Activated CD8-positive, alpha-beta memory T cell treated with anti-CD3 and anti-CD28 coated beads, Interleukin-2, amount 10 ng/mL, durations not matched to agents 7 days and 5 days (primary cell): ENCODE results near the gene SPATA24. TPM values are rescaled to one million over a fixed set of nuclear protein-coding genes. Genes with fewer than 3 reads are reported as not detected.
"Not testable (repeated sequence)": the region's sequence is repeated elsewhere in the genome, so short reads cannot be mapped to it uniquely, and the experiment has no call there.

Source experiments
- ATAC-seq: fragments of 150-1000 bp; cut with Tn5 transposase; one replicate; pipeline ENCODE4 v1.10.0; 2021; ENCODE audit warnings: moderate library complexity
- CTCF ChIA-PET: fragments of 350-600 bp; sonication (Branson Sonifier 250); formaldehyde crosslinking; loops from one replicate; lab custom pipeline; 2021; ENCODE audit warnings: antibody characterized with exemption; lab: Charles Lee
- DNase-seq: peaks from one replicate; pipeline ENCODE4 v3.0.0-alpha.2; 2020
- H3K27ac Mint-ChIP-seq: one replicate; pipeline ENCODE4 v1.8.0; 2021; ENCODE audit warnings: mild to moderate bottlenecking, mixed read lengths
- H3K27me3 Mint-ChIP-seq: one replicate; pipeline ENCODE4 v1.8.0; 2021; ENCODE audit warnings: mixed read lengths
- H3K36me3 Mint-ChIP-seq: one replicate; pipeline ENCODE4 v1.8.0; 2021; ENCODE audit warnings: mild to moderate bottlenecking, mixed read lengths
- H3K4me1 Mint-ChIP-seq: one replicate; pipeline ENCODE4 v1.8.0; 2021; ENCODE audit warnings: mixed read lengths
- H3K4me3 Mint-ChIP-seq: one replicate; pipeline ENCODE4 v1.8.0; 2021; ENCODE audit warnings: mild to moderate bottlenecking, moderate library complexity, mixed read lengths
- H3K9me3 Mint-ChIP-seq: one replicate; pipeline ENCODE4 v1.8.0; 2022; ENCODE audit warnings: low read depth, mixed read lengths
- total RNA-seq, 2 experiments: library from RNA; stranded (reverse); gene quantifications; one replicate each; pipeline ENCODE4 v1.2.3, GENCODE V29; 2021

Gene SPATA24
- total RNA-seq, 2 experiments from 2014 or later = 5.8 to 6.2 TPM

DNA sequence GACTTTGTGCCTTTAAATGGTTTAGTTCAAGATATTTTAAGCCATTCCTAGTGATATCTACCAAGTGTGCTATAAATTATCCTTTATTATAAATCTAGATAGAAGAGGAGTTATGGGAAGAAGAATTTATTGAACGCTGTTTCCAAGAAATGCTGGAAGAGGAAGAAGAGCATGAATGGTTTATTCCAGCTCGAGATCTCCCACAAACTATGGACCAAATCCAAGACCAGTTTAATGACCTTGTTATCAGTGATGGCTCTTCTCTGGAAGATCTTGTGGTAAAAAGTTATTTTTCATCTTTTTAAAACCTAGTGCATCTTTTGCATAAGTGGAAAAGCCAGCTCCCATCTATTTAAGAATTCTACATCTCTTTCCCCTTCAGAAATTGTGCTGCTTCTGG lies 39.4 kb downstream of the SPATA24 start:
- no peak overlapping the region for H3K4me3 Mint-ChIP-seq
- H3K27me3 Mint-ChIP-seq = no peaks in the 10 kb centered on the region
- ATAC-seq = no peak
- no peak overlapping the region for H3K27ac Mint-ChIP-seq
- H3K36me3 Mint-ChIP-seq = peaks cover 38% of the 10 kb centered on the region
- CTCF ChIA-PET = interaction anchor here (0.9 kb wide), 1 partner anchor 23 kb away, joined by 4 read pairs; no protein-coding TSS in a partner anchor
- no peaks in the 10 kb centered on the region for H3K9me3 Mint-ChIP-seq
- peaks cover 14% of the 10 kb centered on the region for H3K4me1 Mint-ChIP-seq
- no peak for DNase-seq

DNA sequence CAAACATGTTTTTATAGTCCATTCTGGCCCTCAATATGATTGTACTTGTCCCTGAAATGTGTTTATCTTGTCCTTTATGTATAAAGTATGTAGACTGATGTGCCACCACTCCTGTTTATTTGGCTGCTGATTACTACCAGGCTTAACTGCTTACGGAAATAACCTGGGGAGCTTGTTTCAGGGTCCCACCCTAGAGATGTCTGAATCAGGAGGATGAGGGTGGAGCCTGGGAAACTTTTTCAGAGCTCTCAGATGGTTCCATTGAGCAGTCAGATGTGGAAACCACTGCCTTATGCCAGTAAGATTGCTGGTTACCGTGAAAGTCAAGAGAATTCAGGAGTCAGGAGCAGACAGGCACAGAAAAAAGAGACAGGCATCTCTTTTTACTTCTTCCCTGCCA lies 40.0 kb downstream of the SPATA24 start:
- CTCF ChIA-PET = interaction anchor here (0.7 kb wide), 1 partner anchor 18 kb away, joined by 3 read pairs; no protein-coding TSS in a partner anchor
- H3K4me1 Mint-ChIP-seq = peaks cover 14% of the 10 kb centered on the region
- no peak overlapping the region for H3K27ac Mint-ChIP-seq
- ATAC-seq (no peak), DNase-seq (no peak)
- H3K27me3 Mint-ChIP-seq = no peaks in the 10 kb centered on the region
- no peaks in the 10 kb centered on the region for H3K9me3 Mint-ChIP-seq
- peaks cover 40% of the 10 kb centered on the region for H3K36me3 Mint-ChIP-seq
- no peak overlapping the region for H3K4me3 Mint-ChIP-seq

DNA sequence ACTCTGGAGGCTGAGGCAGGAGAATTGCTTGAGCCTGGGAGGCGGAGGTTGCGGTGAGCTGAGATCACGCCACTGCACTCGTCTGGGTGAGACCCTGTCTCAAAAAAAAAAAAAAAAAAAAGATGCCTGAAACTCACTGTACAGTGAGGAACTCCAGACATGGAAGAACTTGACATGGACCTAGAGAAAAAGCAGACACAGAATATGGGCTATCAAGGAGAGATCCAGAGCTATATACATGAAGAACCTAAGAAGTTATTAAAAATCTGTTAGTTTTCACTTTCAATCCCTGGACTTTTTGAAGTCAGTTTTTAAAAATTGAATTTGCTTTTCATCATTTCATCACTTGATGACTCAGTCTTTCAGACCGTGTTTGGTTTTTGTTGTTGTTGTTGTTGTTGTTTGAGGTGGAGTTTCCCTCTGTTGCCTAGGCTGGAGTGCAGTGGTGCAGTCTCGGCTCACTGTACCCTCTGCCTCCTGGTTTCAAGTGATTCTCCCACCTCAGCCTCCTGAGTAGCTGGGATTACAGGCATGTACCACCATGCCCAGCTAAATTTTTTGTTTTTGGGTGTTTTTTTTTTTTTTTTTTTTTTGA lies 42.0 kb downstream of the SPATA24 start:
- Mint-ChIP-seq H3K4me1 (peaks cover 22% of the 10 kb centered on the region), H3K27ac (peak overlapping the region; percentile 56), H3K36me3 (peaks cover 43% of the 10 kb centered on the region), H3K27me3 (no peaks in the 10 kb centered on the region), H3K9me3 (no peaks in the 10 kb centered on the region), H3K4me3 (no peak overlapping the region)
- CTCF ChIA-PET = interaction anchor here (1.0 kb wide), 1 partner anchor 159 kb away, joined by 3 read pairs; no protein-coding TSS in a partner anchor
- DNase-seq (no peak), ATAC-seq (peak; percentile 20)

DNA sequence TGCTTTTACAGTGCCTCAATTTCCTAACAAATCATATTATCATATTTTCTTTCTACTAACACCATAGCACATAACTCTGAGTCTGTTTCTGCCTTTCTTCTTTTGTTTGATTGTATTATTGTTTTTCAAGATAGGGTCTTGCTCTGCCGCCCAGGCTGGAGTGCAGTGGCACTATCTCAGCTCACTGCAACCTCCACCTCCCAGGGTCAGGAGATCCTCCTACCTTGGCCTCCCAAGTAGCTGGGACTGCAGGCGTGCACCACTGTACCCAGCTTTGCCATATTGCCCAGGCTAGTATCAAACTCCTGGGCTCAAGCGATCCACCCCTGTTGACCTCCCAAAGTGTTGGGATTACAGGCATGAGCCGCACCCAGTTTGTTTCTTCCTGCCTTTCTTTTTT lies 43.5 kb downstream of the SPATA24 start:
- CTCF ChIA-PET = no interaction called here
- Mint-ChIP-seq H3K4me3 (no peak overlapping the region), H3K27me3 (no peaks in the 10 kb centered on the region), H3K27ac (no peak overlapping the region), H3K4me1 (peaks cover 25% of the 10 kb centered on the region), H3K9me3 (no peaks in the 10 kb centered on the region), H3K36me3 (peaks cover 33% of the 10 kb centered on the region)
- no peak for DNase-seq
- no peak for ATAC-seq

DNA sequence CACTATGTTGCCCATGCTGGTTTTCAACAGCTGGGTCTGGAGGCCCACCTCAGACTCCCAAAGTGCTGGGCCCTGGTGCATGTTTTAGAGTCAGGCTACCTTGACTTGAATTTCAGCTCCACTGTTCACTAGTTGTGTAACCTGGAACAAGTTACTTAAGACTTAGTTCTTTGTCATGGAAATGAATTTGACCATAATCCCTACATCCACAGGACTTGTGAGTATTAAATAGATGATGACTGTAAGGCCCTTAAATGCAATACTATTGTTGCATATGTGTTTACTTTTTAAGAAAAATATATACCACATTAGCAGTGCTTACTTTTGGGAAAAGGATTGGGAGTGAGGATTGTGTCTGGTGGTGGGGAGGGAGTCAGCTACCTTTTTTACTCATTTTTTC lies 45.8 kb downstream of the SPATA24 start:
- DNase-seq (peak; percentile 15), ATAC-seq (no peak)
- peaks cover 29% of the 10 kb centered on the region for H3K36me3 Mint-ChIP-seq
- CTCF ChIA-PET = interaction anchor here (1.2 kb wide), 1 partner anchor 14 kb away, joined by 3 read pairs; no protein-coding TSS in a partner anchor
- H3K9me3 Mint-ChIP-seq = no peaks in the 10 kb centered on the region
- H3K27ac Mint-ChIP-seq = no peak overlapping the region
- H3K4me1 Mint-ChIP-seq = peaks cover 24% of the 10 kb centered on the region
- H3K27me3 Mint-ChIP-seq = no peaks in the 10 kb centered on the region
- H3K4me3 Mint-ChIP-seq = no peak overlapping the region

DNA sequence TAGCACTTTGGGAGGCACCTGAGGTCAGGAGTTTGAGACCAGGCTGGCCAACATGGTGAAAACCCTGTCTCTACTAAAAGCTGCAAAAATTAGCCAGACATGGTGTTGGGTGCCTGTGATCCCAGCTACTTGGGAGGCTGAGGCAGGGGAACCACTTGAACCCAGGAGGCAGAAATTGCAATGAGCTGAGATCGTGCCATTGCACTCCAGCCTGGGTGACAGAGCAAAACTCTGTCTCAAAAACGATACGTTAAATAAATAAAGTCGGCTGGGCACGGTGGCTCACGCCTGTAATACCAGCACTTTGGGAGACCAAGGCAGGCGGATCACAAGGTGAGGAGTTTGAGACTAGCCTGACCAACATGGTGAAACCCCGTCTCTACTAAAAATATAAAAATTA lies 48.0 kb downstream of the SPATA24 start:
- H3K27me3 Mint-ChIP-seq, H3K9me3 Mint-ChIP-seq, H3K27ac Mint-ChIP-seq, ATAC-seq, DNase-seq, H3K4me3 Mint-ChIP-seq, CTCF ChIA-PET: not testable (repeated sequence)
- Mint-ChIP-seq H3K4me1 (peaks cover 16% of the 10 kb centered on the region), H3K36me3 (peaks cover 30% of the 10 kb centered on the region)

DNA sequence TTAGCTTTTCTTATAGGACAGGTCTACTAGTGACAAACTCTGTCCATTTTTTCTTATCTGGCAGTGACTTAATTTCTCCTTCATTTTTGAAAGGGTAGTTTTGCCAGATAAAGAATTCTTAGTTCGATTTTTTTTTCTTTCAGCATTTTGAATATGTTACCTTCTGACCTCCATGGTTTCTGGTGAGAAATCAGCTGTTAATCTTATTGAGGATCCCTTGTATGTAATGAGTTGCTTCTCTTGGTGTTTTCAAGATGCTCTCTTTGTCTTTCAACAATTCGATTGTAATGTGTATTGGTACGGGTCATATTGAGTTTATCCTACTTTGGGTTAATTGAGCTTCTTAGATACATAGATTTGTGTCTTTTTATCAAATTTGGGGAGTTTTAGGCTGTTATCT lies 49.7 kb downstream of the SPATA24 start:
- CTCF ChIA-PET = interaction anchor here (0.9 to 1.8 kb wide), 2 partner anchors 13 to 528 kb away, joined by 3 to 9 read pairs; partner anchors contain the start of gene PAIP2
- Mint-ChIP-seq H3K9me3 (no peaks in the 10 kb centered on the region), H3K27ac (no peak overlapping the region), H3K4me1 (peaks cover 16% of the 10 kb centered on the region), H3K4me3 (no peak overlapping the region), H3K27me3 (no peaks in the 10 kb centered on the region), H3K36me3 (peaks cover 25% of the 10 kb centered on the region)
- ATAC-seq (no peak), DNase-seq (no peak)

DNA sequence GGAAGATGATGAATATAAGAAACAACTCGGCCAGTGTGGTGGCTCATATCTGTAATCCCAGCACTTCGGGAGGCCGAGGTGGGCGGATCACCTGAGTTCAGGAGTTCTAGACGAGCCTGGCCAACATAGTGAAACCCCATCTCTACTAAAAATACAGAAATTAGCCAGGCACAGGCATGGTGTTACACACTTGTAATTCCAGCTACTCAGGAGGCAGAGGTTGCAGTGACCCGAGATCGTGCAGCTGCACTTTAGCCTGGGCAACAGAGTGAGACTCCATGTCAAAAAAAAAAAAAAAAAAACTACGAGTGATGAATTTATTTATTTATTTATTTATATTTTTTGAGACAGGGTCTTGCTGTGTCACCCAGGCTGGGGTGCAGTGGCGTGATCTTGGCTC lies 56.0 kb downstream of the SPATA24 start:
- H3K27ac Mint-ChIP-seq, ATAC-seq, H3K9me3 Mint-ChIP-seq, H3K4me3 Mint-ChIP-seq, H3K27me3 Mint-ChIP-seq, DNase-seq: not testable (repeated sequence)
- CTCF ChIA-PET = interaction anchor here (0.7 kb wide), 1 partner anchor 107 kb away, joined by 3 read pairs; no protein-coding TSS in a partner anchor
- Mint-ChIP-seq H3K4me1 (peaks cover 27% of the 10 kb centered on the region), H3K36me3 (peaks cover 29% of the 10 kb centered on the region)

Other genes starting within 250 kb of the SPATA24 start
- gene SIL1, start 205.7 kb downstream of the SPATA24 start, total RNA-seq = 10 to 100 TPM; 23.9 to 24.5 TPM
- gene MATR3, start 110.3 kb downstream of the SPATA24 start, total RNA-seq = 100 to 1,000 TPM; 149 to 195 TPM
- 100 to 1,000 TPM in 1 of 2 experiments, 10 to 100 TPM in 1; 83.4 to 112 TPM for gene PAIP2, start 62.2 kb downstream of the SPATA24 start, total RNA-seq
- 1 to 10 TPM; 1.9 to 2.5 TPM for gene SLC23A1, start 20.8 kb downstream of the SPATA24 start, total RNA-seq
- 10 to 100 TPM; 51.7 to 61.1 TPM for gene MZB1, start 14.2 kb downstream of the SPATA24 start, total RNA-seq
- gene PROB1, start 9.0 kb downstream of the SPATA24 start, total RNA-seq = 10 to 100 TPM in 1 of 2 experiments, 1 to 10 TPM in 1; 6.3 to 10.9 TPM
- gene DNAJC18, start 35.4 kb upstream of the SPATA24 start, total RNA-seq = 10 to 100 TPM in 1 of 2 experiments, 1 to 10 TPM in 1; 9.2 to 25.7 TPM
- gene ECSCR, start 58.7 kb upstream of the SPATA24 start, total RNA-seq = under 1 TPM; 0.28 to 0.29 TPM
- gene SMIM33, start 66.9 kb upstream of the SPATA24 start, total RNA-seq = under 1 TPM; 0.07 to 0.26 TPM
- 100 to 1,000 TPM; 103 to 115 TPM for gene STING1, start 78.7 kb upstream of the SPATA24 start, total RNA-seq
- gene UBE2D2, start 157.2 kb upstream of the SPATA24 start, total RNA-seq = 100 to 1,000 TPM; 201 to 244 TPM
- gene CXXC5, start 244.3 kb upstream of the SPATA24 start, total RNA-seq = 1 to 10 TPM; 1.8 to 4.1 TPM